K562 (cell line): Measurements from ENCODE around the gene NELFE. TPM values are rescaled to one million over a fixed set of nuclear protein-coding genes. Genes with fewer than 3 reads are reported as not detected.

Experiments used
- HEY1 ChIP-seq: fragments of 250-450 bp; sonication (Bioruptor Pico); IDR thresholded peaks from 2 replicates; pipeline ENCODE4 v1.5.0; 2020; ENCODE audit warnings: mild to moderate bottlenecking, moderate library complexity, borderline replicate concordance
- HNRNPLL ChIP-seq: fragments of 200-400 bp; formaldehyde crosslinking; IDR thresholded peaks from 2 replicates; pipeline ENCODE4 v1.6.1; 2017; ENCODE audit warnings: low read length, low read depth, mild to moderate bottlenecking; ENCODE audit not compliant: poor library complexity, severe bottlenecking
- NCOA6 ChIP-seq: fragments of 450-650 bp; IDR thresholded peaks from 2 replicates; pipeline ENCODE4 v1.6.1; 2017; ENCODE audit warnings: mild to moderate bottlenecking
- RBM34 ChIP-seq: fragments of 200-400 bp; formaldehyde crosslinking; IDR thresholded peaks from 2 replicates; pipeline ENCODE4 v1.6.1; 2018; ENCODE audit warnings: low read length, borderline replicate concordance; ENCODE audit not compliant: insufficient read depth
- SRSF3 ChIP-seq: fragments of 200-400 bp; formaldehyde crosslinking; IDR thresholded peaks from 2 replicates; pipeline ENCODE4 v1.6.1; 2016; ENCODE audit warnings: mild to moderate bottlenecking, low read length, moderate library complexity; ENCODE audit not compliant: insufficient read depth
- ZNF12 ChIP-seq: sonication (generic); formaldehyde crosslinking; IDR thresholded peaks from 2 replicates; pipeline ENCODE4 v1.4.0; 2020; ENCODE audit warnings: mild to moderate bottlenecking, missing genetic modification reagents
- ZNF41 ChIP-seq: fragments of 250-450 bp; sonication (Bioruptor Pico); conservative IDR thresholded peaks from 2 replicates; pipeline ENCODE4 v1.4.0; 2020; ENCODE audit warnings: mild to moderate bottlenecking
- ZZZ3 ChIP-seq: fragments of 450-650 bp; IDR thresholded peaks from 2 replicates; pipeline ENCODE4 v1.6.1; 2016; ENCODE audit warnings: antibody characterized with exemption, mild to moderate bottlenecking, moderate library complexity
- polyA plus RNA-seq, 8 experiments: library from polyadenylated mRNA; depleted of rRNA in 4 of 8; stranded (reverse) in 5 of 8; unstranded in 3 of 8; fragments of >200 nt; fragmentation: Nextera tagmentation in 2 of 8; fragmentation: Illumina TruSeq in 1 of 8; extraction: Ambion mirVana in 2 of 8; extraction: Trizol in 1 of 8; gene quantifications; 2 replicates each; pipeline versions ENCODE4 v1.2.1 to v1.2.3, GENCODE V29; 2011 to 2014; ENCODE audit warnings: inconsistent platforms in 1 of 8, missing spikeins in 1 of 8
- total RNA-seq, 7 experiments: library from RNA; depleted of rRNA in 6 of 7; stranded (reverse); fragments of >200 nt in 6 of 7; fragmentation: Illumina TruSeq in 2 of 7; extraction: Trizol in 2 of 7; gene quantifications; 2 replicates each; pipeline versions ENCODE4 v1.2.1 to v1.2.3, GENCODE V29; 2011 to 2021; ENCODE audit warnings: low replicate concordance in 1 of 7
- TF ChIP-seq, protein P1 (sequence below): fragments of 450-650 bp; IDR thresholded peaks from 2 replicates; pipeline ENCODE4 v1.6.1; 2016
- TF ChIP-seq, protein P2 (sequence below): fragments of 450-650 bp; IDR thresholded peaks from 2 replicates; pipeline ENCODE4 v1.6.1; 2017; ENCODE audit warnings: antibody characterized with exemption, mild to moderate bottlenecking

NELFE gene
- total and polyA plus RNA-seq, 9 of the 15 experiments (the other 6 are each of a cell fraction or from before 2014, with no cell fraction given), result 15.2 to 157 (median 91.5) TPM

DNA sequence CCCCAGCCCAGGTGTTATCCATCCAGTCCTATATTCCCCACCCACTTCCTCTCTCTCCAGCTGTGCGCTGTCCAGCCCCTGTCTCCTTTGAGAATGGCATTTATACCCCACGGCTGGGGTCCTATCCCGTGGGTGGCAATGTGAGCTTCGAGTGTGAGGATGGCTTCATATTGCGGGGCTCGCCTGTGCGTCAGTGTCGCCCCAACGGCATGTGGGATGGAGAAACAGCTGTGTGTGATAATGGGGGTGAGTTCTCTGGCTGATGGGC is 30.2 kb downstream of the NELFE start (continued):
- TF ChIP-seq, protein P1, sequence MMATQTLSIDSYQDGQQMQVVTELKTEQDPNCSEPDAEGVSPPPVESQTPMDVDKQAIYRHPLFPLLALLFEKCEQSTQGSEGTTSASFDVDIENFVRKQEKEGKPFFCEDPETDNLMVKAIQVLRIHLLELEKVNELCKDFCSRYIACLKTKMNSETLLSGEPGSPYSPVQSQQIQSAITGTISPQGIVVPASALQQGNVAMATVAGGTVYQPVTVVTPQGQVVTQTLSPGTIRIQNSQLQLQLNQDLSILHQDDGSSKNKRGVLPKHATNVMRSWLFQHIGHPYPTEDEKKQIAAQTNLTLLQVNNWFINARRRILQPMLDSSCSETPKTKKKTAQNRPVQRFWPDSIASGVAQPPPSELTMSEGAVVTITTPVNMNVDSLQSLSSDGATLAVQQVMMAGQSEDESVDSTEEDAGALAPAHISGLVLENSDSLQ, result no peak
- TF ChIP-seq HEY1, result no peak
- no peak for TF ChIP-seq RBM34
- TF ChIP-seq, protein P2, sequence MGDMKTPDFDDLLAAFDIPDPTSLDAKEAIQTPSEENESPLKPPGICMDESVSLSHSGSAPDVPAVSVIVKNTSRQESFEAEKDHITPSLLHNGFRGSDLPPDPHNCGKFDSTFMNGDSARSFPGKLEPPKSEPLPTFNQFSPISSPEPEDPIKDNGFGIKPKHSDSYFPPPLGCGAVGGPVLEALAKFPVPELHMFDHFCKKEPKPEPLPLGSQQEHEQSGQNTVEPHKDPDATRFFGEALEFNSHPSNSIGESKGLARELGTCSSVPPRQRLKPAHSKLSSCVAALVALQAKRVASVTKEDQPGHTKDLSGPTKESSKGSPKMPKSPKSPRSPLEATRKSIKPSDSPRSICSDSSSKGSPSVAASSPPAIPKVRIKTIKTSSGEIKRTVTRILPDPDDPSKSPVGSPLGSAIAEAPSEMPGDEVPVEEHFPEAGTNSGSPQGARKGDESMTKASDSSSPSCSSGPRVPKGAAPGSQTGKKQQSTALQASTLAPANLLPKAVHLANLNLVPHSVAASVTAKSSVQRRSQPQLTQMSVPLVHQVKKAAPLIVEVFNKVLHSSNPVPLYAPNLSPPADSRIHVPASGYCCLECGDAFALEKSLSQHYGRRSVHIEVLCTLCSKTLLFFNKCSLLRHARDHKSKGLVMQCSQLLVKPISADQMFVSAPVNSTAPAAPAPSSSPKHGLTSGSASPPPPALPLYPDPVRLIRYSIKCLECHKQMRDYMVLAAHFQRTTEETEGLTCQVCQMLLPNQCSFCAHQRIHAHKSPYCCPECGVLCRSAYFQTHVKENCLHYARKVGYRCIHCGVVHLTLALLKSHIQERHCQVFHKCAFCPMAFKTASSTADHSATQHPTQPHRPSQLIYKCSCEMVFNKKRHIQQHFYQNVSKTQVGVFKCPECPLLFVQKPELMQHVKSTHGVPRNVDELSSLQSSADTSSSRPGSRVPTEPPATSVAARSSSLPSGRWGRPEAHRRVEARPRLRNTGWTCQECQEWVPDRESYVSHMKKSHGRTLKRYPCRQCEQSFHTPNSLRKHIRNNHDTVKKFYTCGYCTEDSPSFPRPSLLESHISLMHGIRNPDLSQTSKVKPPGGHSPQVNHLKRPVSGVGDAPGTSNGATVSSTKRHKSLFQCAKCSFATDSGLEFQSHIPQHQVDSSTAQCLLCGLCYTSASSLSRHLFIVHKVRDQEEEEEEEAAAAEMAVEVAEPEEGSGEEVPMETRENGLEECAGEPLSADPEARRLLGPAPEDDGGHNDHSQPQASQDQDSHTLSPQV, result no peak
- TF ChIP-seq ZZZ3, result no peak
- TF ChIP-seq NCOA6, result no peak
- no peak for TF ChIP-seq ZNF12 (CRISPR knock-in tag)
- no peak for TF ChIP-seq SRSF3
- no peak for TF ChIP-seq HNRNPLL
- no peak for TF ChIP-seq ZNF41
